GM10266 (cell line): ENCODE data around the gene FOLR3.
"Not testable (repeated sequence)": the region's sequence is repeated elsewhere in the genome, so short reads cannot be mapped to it uniquely, and the experiment has no call there.

Experiments
- DNase-seq: peaks from one replicate; pipeline ENCODE4 v3.0.0; 2012; ENCODE audit errors: extremely low spot score
- TF ChIP-seq, protein P1 (sequence below): IDR thresholded peaks from 2 replicates; pipeline ENCODE4 v1.5.1; 2012; ENCODE audit warnings: mild to moderate bottlenecking, low read depth; ENCODE audit not compliant: control insufficient read depth, insufficient read depth; ENCODE audit errors: missing control alignments

The FOLR3 gene

DNA sequence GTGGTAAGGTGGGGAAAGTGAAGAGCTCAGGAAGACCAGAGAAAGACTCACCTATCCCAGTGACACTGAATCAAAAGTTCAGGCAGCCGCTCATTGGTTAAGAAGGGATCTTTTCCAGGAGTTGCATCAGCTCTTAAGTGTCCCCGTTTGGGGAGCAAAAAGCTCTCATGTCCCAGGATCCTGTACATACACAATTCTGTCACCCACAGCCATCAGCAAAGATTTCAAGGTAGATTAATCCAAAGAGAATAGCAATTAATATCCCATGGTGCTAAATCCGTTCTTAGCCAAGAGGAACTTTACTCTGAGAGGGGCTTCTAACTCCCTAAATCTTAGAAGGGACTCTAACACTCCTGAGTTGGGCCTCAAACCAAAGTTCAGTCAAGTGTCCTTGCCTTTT lies 19.3 kb downstream of the FOLR3 start:
- DNase-seq: no peak
- TF ChIP-seq, protein P1, sequence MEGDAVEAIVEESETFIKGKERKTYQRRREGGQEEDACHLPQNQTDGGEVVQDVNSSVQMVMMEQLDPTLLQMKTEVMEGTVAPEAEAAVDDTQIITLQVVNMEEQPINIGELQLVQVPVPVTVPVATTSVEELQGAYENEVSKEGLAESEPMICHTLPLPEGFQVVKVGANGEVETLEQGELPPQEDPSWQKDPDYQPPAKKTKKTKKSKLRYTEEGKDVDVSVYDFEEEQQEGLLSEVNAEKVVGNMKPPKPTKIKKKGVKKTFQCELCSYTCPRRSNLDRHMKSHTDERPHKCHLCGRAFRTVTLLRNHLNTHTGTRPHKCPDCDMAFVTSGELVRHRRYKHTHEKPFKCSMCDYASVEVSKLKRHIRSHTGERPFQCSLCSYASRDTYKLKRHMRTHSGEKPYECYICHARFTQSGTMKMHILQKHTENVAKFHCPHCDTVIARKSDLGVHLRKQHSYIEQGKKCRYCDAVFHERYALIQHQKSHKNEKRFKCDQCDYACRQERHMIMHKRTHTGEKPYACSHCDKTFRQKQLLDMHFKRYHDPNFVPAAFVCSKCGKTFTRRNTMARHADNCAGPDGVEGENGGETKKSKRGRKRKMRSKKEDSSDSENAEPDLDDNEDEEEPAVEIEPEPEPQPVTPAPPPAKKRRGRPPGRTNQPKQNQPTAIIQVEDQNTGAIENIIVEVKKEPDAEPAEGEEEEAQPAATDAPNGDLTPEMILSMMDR: no peak

DNA sequence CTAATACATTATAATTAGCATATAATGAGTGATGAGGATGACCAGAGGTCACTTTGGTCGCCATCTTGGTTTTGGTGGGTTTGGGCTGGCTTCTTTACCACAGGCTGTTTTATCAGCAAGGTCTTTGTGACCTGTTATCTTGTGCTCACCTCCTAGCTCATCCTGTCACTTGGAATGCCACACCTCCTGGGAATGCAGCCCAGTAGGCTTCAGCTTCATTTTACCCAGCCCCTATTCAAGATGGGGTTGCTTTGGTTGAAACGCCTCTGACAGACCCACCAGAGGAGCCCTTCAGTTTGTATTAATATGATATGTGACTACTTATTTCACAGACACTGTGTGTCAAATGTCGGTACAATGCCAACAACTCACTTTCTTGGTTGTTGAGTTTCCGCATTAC lies 20.2 kb downstream of the FOLR3 start:
- TF ChIP-seq, protein P1: no peak
- DNase-seq: no peak

DNA sequence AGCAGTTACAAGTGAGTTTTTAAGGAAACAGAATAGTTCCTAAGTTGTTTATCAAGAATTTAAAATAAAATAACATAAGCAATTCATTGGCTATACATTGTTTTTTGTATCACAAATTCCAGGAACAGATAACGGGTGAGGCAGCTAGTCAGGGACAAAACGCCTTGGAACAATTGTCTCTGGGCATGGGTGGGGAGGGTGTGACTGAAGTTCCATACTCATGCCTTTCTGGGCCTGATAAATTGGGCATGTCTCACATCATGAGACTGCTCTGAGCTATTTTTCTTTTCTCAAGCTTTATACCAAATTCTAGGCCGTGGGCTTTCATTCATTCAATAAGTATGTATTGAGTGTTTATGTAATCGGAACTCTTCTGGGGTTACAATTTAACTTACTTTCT lies 21.6 kb downstream of the FOLR3 start:
- DNase-seq: no peak
- TF ChIP-seq, protein P1: no peak

DNA sequence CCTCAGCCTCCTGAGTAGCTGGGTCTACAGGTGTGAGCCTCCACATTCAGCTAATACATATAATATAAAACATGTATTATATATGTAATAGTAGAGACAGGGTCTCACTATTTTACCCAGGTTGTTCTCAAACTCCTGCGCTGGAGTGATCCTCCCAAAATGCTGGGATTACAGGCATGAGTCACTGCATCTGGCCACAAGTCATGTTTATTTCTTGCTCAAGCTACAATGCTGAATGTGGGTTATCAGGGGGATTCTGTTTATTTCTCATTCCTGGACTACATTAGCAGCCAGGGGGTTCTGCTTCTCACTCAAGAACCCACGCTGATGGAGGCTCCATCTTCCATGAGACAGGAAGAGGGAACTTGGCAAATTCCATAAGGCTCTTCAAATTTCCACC lies 24.8 kb downstream of the FOLR3 start:
- DNase-seq: no peak
- TF ChIP-seq, protein P1: no peak

DNA sequence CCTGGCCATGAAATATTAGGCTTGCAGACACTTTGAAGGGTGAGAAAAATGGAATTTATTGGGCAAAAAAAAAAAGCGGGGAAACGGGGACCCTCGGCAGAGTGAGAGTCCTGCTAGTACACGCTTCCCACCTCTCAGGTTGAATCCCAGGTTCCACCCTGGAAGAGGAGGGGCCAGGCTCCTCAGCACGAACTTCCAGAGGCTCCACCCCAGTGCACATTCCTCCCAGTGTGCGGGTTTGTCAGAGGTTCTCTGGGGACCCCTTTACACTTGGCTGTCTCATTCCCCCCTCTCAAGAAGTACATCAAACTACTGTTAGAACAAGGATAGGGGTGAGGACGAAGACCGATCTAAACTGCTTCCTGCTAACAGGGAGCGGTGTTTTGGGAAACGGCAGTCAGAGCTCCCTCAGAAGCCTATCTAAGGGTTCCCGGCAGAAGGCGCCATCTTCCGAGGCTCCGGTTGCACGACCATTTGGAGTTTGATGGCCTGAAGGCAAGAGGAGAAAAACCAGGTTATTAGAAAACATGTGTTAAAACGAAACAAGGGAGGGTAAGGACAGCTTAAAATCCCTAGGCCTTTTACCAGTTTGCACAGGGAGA lies 27.5 kb downstream of the FOLR3 start:
- TF ChIP-seq, protein P1: no peak
- no peak for DNase-seq

DNA sequence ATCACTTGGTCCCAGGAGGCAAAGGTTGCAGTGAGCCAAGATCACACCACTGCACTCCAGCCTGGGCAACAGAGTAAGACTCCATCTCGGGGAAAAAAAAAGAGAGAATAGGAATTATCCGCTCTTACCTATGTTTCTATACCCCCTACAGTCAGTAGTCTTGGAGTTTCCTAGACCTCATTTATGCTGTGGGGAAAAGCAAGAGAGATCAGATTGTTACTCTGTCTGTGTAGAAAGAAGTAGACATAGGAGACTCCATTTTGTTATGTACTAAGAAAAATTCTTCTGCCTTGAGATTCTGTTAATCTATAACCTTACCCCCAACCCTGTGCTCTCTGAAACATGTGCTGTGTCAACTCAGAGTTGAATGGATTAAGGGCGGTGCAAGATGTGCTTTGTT lies 28.7 kb downstream of the FOLR3 start:
- DNase-seq: not testable (repeated sequence)

DNA sequence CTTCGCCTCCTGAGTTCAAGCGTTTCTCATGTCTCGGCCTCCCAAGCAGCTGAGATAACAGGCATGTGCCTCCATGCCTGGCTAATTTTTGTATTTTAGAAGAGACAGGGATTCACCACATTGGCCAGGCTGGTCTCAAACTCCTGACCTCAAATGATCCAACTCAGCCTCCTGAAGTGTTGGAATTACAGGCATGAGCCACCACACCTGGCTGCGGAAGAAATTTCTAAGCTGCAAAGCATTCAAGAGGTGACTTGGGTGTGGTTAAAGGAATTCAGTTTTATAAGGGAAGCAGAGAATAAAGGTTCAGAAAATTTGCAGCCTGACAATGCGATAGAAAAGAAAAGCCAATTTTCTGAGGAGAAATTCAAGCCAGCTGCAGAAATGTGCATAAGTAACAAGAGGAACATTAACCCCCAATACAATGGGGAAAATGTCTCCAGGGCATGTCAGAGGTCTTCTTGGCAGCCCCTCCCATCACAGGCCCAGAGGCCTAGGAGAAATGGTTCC lies 33.6 kb downstream of the FOLR3 start:
- not testable (repeated sequence) for DNase-seq

DNA sequence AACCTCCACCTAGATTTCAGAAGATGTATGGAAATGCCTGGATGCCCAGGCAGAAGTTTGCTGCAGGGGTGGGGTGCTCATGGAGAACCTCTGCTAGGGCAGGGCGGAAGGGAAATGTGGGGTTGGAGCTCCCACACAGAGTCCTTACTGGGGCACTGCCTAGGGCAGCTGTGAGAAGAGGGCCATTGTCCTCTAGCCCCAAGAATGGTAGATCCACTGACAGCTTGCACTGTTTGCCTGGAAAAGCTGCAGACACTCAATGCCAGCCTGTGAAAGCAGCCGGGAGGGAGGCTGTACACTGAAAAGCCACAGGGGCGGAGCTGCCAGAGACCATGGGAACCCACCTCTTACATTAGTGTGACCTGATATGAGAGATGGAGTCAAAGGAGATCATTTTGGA lies 34.2 kb downstream of the FOLR3 start:
- DNase-seq: not testable (repeated sequence)

DNA sequence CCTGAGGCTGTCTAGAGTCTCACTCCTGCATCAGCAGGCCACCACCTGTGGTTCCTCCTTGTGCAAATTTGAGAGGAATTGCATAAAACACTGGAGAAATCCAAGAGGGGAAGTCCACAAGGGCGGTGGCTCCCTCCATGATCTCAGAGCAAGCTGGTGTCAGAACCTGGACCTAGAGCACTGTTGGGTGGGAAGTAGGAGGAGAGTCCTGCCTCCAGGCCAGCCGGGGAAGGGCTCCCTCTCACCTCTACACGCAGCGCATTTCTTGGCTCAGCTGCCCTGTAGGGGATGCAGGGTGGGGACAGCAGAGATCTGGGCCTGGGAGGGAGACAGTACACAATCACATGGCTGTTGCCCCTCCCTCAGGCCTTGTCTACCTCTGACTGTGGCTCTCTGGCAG lies 36.5 kb downstream of the FOLR3 start:
- DNase-seq: not testable (repeated sequence)

DNA sequence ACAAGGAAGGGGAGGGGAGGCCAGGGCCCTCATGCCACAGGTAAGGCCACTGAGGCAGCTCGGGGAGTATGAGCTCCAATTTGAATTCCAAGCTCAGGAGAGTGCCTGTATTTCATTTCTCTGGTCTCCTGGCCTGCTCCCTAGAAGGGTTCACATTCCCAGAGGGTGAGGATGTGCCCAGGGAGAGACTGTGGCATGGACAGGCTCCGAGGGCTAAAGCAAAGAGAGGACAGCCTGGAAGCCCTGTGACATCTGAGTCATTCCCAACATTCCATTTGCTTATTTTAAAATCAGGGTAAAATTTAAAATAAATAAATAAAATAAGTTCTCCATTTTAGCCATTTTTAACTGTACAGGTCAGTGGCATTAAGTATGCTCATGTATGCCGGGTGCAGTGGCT lies 37.8 kb downstream of the FOLR3 start:
- TF ChIP-seq, protein P1: no peak
- DNase-seq: no peak
